T-helper 1 cell (primary cell): ENCODE measurements around the gene SLC46A1.

Source experiments
- DNase-seq, 5 donors: peaks; one replicate each; pipeline ENCODE4 v3.0.0-alpha.2; 2012 to 2020

Gene SLC46A1

DNA sequence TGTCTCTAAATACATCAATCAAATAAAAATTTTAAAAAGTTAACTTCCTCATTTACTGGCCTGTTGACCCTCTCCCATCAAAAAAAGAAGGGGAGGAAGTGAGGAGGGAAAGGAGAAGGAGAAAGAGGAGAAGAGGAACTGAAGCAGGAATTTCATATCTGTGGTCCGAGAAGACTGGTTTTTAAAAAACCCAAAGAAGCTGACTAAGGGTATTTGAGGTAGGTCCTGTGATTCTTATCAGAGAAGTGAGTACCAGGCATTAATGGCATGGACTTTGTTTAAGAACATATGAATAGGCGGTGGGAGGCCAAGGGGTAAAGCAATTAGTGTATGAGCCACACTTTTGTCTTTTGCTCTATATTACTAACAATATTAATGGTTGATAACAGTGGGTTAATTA, 2.0 kb downstream of the SLC46A1 start:
- DNase-seq: no peak

DNA sequence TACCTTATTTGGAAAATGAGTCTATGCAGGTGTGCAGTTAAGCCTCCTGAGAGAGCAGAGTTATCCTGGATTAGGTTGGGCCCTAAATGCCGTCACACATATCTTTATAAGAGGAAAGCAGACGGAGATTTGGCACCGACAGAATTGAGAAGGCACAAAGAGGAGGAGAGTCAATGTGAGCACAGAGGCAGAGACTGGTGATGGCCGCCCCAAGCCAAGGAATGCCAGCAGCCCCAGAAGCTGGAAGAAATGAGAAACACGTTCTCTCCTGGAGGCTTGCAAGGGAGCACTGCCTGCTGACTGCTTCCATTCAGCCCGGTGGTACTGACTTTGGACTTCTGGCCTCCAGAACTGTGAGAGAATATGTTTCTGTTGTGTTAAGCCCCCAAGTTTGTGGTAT, 3.2 kb downstream of the SLC46A1 start:
- DNase-seq: no peak

DNA sequence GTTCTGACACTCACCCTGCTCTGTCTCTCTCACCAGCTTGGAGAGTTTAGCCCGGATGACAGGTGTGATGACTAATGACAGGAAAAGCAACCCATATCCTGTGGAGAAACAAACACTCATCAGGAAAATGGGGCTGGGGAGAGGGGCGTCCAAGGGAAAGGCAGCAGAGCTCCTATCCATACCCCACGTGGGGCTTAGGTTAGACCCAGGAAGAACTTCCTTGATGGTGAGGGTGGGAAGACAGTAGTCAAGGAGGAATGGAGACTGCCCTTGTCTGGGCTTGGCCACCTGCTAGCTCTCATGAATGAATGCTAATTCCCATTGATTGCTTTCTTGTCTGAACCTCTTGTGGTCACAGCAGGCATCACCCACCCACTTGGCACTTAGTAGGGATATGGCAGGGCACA, 3.8 kb downstream of the SLC46A1 start:
- no peak for DNase-seq

DNA sequence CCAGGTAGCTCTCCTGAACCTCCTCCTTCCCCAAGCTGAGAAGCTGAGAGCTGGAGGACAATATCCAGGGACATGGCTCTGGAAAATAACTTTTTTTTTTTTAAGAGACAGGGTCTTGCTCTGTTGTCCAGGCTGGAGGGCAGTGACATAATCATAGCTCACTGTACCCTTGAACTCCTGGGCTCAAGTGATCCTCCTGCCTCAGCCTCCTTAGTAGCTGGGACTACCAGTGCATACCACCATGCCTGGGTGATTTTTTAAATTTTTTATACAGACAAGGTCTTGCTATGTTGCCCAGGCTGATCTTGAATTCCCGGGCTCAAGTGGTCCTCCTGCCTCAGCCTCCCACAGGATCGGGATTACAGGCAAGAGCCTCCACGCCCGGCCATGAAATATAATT, 6.2 kb downstream of the SLC46A1 start:
- DNase-seq: no peak

DNA sequence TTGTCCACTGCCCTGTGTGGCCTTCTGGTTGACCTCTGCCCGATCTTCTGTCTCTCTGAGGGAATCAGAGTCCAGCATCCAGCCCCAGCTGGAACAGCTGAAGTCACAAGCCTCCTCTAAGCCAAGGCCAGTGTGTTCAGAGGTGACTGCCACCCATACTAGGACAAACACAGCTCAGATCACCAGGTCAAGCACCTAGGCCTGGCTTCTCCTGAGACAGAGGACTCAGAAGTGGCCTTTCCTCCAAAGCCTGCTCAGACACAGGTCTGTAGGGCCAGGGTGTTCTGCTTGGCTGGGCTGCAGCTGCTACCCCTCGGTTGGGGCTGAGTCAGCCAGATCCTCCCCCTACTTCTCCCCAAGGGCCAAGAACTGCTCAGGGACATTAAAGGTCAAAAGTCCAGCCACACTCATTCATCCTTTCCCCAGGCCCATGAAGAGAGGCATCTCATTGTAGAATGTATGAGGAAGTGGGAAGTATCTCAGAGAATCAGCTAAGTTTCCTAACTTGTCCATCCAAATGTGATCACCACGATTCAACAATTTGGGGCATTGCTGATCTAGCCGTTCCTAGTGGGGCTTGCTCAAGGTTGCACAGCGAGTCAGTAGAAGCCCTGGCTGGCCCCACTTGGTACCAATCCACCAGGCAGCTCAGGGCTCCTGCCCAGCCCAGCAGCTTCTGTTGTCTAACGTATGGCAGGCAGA, 7.6 kb downstream of the SLC46A1 start:
- no peak for DNase-seq

DNA sequence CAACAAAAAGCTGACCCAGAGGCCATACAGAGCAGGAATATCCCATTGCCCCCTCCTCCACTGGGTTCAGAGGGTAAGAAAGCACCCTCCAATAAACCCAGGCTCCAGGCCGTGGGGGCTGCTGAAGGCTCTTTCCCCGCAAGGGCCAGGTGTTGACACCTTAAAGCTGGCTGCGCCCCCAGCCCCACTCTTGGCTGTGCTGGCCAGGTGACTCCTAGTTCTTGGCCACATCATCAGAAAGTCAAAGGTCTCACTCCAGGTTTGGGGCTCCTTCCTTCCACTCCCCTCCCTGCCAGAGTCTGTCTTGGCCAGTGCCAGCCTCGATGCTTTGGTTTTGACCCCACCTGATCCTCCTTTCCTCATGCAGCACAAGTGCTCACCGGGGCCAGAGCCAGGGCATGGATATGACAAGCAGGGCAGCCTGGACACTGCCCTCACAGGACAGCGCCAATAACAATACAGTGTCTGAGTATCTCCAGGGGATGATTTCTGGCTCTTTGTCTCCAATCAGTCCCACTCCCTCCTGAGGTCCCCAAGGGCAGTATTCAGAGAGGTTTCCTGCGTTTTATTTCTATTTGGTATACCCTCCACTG, 8.2 kb downstream of the SLC46A1 start:
- DNase-seq: no peak

DNA sequence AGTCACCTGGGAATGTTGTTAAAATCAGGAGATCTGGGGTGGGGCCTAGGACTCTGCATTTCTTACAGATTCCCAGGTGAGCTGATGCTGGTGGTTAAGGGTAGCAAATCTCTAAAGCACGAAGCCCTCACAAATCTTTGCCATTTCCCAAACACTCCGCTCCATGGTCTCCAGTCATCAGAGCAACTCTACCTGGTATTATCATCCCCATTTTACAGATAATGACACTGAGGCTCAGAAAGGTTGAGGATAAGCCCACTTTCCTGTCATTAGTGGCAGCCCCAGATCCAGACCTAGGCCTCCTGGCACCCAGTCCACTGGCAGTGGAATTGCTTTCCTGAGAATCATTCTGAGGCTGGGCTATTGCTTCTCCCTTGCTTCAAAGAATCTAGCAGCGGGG, 8.7 kb downstream of the SLC46A1 start:
- DNase-seq: no peak

DNA sequence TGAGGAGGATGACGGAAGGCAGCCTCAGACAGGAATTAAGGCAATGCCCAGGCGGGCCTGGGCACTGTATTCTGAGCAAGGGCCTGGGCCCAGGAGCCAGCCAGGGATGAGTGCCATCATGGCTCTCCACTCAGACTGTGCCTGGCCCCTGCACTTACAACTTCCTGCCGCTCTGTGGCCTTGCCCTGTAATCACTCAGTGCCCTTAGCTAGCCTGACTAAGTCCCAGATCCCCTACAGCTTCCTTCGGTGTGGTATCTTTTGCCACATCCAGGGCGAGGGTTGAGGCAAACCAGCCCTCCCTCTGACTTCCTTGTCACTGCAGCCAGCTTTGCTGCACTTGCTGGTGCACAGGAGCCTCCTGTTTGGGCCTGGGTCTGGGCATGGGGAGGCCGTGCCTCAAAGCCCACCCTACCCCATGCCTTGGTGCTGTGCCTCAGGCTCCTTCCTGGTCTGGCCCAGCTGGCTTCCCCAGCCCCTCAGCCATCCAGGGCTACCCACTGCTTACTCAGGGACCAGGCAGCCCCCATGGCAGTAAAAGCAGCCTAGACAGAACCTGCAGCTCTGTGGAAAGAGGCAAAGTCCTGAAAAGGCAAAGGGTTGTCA, 9.3 kb downstream of the SLC46A1 start:
- DNase-seq: no peak

DNA sequence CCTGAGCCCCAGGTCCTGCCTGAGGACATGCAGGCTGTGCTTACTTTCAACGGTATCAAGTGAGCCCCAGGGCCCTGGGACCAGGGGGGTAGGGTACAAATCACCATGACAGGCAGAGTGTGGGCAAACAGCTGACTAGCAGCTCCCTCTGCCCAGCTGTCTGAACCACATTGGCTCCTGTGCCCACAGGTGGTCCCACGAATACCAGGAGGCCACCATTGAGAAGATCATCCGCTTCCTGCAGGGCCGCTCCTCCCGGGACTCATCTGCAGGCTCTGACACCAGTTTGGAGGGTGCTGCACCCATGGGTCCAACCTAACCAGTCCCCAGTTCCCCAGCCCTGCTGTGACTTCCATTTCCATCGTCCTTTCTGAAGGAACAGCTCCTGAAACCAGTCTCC, 10.0 kb downstream of the SLC46A1 start:
- no peak for DNase-seq

DNA sequence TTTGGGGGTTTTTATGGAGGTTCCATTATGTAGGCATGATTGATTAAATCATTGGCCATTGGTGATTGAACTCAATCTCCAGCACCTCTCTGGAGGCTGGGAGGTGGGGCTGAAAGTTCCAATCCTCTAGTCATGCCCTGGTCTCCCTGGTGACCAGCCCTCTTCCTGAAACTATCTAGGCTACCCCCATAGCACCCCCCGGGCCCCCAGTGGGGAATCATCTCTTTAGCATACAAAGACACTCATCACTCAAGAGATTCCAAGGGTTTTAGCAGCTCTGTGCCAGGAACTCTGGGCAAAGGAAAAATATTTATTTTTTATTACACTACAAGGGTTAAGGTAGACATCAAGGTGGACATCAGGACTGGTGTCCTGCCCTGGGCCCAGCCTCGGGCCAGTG, 10.6 kb downstream of the SLC46A1 start:
- no peak for DNase-seq

DNA sequence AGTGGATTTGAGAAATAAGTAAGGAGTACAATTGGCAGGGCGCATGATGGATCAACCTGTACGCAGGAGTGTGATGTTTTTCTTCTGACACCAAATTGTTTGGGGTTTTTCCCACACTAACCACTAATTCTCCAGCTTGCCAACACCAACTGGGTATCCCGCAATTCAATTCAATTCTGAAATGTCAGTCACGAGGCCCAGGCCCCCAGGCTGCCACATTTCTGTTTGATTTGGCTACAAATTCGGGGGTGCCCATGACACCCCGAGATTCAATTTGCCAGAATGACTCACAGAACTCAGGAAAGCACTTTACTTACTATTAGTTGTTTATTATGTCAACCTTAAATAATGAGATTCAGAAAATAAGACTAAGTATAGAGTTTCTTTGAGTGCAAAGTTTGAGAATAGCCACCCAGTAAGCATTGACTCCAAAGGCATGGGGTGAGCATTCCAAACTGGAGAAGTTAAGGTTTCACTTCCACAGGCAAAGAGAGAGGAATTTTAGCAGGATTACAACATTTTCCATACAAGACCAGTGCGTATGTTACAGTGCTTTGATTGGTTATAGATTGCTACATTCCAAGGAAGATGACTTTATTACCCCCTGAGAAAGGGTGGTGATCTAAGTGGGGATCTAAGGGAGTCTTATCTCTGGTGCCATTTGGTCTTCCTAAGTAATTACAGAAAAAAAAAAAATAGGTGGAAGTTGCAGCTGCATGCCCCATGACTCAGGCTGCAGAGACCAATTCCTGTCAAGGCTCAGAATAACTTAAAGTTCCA, 11.5 kb downstream of the SLC46A1 start:
- no peak for DNase-seq

DNA sequence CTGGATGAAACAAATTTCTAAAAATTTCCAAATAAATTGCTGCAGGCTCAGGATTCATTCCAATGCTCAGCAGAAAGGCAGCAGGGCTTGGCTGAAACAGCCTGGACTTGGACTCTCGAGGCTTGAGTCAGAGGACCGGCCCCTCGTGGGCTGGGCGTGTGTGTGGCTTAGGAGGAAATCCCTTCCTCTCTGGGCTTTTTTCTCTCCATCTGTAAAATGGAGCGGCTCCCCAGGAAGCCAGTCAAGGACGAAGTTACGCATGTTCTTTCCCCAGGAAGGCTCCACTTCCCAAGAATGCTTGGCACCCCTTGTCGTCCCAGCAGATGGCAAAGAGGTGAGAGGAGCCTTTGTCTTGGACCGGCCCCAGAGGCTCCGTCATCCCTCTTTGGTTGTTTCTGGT, 13.5 kb downstream of the SLC46A1 start:
- DNase-seq: no peak

DNA sequence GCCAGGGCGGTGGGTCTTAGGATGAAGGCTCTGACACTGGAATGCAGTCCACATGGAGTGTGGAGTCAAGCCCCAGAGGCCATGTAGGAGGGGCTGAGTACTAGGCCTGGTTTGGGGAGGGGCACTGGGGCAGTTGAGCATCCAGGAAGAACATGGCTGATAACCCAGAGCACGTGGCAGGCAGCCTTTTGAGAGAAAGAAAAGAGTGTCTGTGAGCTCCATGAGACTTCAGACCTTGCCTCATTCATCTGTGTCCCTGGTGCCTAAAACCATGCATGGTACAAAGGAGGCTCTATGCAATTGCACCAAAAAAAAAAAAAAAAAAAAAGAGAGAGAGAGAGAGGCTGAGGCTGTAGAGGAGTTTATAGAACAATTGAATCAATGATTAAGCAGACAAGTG, 14.6 kb downstream of the SLC46A1 start:
- DNase-seq: no peak

DNA sequence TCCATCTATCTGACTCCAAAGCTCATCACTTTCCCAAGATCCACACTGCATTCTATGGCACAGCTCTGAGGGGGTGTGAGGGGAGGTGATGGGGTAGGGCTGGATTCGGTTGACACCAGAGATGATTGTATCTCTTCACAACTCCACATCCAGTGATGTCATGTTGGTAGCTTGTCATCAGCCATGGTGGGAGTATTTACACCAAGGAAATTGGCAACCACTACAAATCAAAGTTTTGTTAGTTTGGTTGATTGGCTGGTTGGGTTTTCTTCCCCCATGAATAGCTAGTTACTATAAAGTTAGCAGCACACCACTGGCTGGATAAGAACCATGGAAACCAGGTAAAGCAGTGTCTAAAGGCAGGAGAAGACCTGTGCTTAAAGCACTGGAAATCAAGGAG, 15.0 kb downstream of the SLC46A1 start:
- no peak for DNase-seq

DNA sequence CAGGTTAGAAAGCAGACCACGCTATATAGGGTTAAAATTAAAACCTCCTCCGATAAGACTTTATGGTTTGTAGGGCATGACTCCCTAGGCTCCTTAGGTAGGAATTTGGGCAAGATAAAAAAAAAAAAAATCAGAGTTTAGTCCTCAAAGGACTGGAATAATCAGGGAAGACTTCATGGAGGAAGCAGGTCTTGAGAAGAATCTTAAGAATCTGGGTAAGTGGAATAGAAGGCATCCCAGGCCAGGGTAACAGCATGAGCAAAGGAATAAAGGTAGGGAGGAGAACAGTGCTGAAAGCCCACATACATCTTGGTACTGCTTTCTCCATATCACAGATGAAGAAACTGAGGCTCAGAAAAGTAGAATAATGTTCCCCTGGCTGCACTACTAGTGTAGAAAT, 15.4 kb downstream of the SLC46A1 start:
- no peak for DNase-seq

DNA sequence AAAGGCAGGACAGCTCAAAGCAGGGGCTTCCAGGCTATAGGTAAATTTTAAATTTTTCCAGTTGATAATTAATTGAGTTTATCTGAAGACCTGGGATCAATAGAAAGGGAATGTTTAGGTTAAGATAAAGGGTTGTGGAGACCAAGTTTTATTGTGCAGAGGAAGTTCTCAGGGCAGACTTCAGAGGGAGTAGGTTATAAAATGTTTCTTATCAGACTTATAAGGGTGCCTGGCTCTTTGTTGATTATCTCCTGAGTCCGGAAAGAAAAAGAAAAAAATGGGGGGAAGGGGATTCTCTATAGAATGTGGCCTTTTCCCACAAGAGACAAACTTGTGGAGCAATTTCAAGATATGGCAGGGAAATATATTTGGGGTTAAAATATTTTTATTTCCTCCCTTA, 15.9 kb downstream of the SLC46A1 start:
- DNase-seq: no peak

DNA sequence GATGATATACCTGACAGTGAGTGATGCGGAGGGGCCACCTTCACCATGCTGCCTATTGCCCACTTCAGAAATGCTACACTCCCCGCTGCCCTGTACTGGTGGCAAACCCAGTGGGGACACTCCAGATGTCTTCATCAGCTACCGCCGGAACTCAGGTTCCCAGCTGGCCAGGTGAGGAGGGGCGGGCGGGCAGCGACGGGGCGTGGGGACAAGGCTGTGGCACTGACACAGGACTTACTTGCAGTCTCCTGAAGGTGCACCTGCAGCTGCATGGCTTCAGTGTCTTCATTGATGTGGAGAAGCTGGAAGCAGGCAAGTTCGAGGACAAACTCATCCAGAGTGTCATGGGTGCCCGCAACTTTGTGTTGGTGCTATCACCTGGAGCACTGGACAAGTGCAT, 17.9 kb downstream of the SLC46A1 start:
- DNase-seq: no peak

DNA sequence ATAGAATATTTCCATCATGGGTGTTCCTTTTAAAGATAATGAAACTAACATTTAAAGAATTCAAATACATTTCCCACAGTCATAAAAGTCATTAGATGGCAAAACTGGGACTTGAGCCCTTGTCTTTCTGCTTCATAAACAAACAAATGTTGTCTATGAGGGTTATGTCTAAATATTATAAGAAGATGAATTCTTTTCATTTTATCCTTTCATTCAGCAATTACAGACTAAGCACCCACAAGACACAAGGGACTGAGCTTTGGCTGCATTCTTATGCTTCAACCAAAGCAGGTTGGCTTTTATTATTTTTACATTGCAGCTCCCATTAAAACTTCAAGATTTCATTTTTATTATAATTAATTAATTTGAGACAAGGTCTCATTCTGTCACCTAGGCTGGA, 19.6 kb downstream of the SLC46A1 start:
- DNase-seq: no peak

DNA sequence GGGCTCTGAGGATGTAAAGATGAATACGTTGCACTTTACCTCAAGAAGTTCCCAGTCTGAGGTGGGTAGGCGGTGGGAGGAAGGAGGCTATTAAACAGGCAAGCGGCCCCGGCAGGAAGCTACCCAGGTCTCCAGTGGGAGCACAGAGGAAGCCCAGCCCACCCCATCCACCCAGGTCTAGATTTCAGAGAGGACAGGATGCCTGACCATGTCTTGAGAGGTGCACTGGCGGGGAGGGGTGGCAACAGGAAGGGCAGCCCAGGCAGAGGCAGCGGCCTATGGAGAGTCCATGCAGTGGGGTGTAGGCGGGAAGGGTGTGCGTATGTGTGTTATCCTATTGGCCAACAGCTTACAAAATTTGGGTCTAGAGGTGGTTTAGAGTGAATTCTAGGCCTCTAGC, 20.6 kb downstream of the SLC46A1 start:
- DNase-seq: no peak

DNA sequence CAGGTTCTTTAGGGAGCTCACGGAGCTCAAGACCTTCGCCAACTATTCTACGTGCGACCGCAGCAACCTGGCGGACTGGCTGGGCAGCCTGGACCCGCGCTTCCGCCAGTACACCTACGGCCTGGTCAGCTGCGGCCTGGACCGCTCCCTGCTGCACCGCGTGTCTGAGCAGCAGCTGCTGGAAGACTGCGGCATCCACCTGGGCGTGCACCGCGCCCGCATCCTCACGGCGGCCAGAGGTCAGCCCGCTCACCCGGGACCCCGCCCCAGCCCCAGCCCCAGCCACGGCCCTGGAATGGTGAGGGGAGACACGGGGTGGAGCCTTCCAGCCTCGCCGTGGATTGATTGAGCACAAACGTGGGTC, 21.0 kb downstream of the SLC46A1 start:
- DNase-seq: no peak

DNA sequence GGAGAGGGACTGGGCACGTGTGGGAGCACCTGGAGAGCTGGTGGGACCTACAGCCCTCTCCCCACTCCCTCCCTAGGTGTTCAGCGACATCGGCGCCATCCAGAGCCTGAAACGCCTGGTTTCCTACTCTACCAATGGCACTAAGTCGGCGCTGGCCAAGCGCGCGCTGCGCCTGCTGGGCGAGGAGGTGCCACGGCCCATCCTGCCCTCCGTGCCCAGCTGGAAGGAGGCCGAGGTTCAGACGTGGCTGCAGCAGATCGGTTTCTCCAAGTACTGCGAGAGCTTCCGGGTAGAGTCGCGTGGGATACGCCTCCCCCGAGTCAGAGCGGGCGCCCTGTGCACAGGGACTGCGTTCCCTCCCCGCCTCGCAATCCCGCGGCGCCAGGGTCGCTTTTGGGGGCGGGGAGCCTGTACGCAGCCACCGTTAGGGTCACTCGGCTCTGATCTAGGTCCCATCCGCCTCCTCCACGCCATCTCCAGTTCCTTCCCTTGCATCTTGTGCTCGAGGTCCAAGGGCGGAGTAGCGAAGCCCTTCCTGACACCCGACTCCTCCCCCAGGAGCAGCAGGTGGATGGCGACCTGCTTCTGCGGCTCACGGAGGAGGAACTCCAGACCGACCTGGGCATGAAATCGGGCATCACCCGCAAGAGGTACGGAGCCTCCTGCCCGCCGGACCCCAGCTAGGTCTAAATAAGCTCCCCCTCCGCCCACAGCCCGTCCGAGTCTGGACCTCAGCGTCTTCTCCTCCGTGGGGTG, 21.6 kb downstream of the SLC46A1 start:
- peak; percentile 38 to 80 (median 52) for DNase-seq

DNA sequence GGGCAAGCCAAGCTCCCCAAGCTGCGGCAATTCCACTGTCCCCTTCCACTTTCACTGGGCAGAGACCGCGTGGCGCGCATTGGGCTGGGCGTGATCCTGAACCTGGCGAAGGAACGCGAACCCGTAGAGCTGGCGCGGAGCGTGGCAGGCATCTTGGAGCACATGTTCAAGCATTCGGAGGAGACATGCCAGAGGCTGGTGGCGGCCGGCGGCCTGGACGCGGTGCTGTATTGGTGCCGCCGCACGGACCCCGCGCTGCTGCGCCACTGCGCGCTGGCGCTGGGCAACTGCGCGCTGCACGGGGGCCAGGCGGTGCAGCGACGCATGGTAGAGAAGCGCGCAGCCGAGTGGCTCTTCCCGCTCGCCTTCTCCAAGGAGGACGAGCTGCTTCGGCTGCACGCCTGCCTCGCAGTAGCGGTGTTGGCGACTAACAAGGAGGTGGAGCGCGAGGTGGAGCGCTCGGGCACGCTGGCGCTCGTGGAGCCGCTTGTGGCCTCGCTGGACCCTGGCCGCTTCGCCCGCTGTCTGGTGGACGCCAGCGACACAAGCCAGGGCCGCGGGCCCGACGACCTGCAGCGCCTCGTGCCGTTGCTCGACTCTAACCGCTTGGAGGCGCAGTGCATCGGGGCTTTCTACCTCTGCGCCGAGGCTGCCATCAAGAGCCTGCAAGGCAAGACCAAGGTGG, 24.7 kb downstream of the SLC46A1 start:
- DNase-seq: peak in 1 of 5 donors; percentile 36
